ENCODE results near the gene PRKCB.

Gene PRKCB

DNA sequence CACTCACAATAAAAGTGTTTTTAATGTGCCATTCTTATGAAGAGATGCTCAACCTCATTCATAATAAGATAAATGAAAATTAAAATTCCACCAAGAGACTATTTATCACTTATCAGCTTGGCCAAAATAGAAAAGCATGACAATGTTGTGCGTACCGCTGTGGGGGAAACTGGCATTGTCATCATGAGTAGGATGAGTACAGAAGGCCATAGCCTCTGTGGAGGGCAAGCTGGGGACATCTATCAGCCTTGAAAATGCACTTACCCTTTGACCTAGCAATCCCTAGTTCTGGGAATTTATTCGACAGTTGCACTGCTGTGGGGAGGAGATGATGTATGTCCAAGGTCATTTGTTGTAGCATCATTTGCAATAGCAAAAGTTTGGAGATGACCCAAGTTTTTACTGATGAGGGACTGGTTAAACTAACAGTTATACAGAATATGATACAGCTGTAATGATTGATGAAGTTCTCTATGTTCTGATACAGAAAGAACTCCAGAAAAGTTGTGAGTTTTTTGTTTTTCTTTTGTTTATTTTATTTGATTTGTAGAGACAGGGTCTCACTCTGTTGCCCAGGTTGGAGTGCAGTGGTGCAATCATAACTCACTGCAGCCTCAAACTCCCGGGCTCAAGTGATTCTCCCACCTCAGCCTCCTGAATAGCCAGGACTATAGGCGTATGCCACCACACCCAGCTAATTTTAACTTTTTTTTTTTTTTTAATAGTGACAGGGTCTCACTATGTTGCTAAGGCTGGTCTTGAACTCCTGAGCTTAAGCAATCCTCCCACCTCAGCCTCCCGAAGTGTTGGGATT lies 13.7 kb upstream of the PRKCB start:
- Histone ChIP-seq H3K4me1 (ENCODE audit: control insufficient read depth in 1 of 2, insufficient read depth in 1 of 2, low read depth in 1 of 2, low read length in 1 of 2) (peaks cover 25% of the 10 kb centered on the region in 2 experiments), H3K4me3 (ENCODE audit: low read depth in 1 of 2, low read length in 1 of 2) (no peak overlapping the region), H3K27me3 (no peaks in the 10 kb centered on the region), H3K9me3 (no peaks in the 10 kb centered on the region), H3K27ac (no peak overlapping the region), H3K36me3 (no peaks in the 10 kb centered on the region)
- TF ChIP-seq, protein P1, sequence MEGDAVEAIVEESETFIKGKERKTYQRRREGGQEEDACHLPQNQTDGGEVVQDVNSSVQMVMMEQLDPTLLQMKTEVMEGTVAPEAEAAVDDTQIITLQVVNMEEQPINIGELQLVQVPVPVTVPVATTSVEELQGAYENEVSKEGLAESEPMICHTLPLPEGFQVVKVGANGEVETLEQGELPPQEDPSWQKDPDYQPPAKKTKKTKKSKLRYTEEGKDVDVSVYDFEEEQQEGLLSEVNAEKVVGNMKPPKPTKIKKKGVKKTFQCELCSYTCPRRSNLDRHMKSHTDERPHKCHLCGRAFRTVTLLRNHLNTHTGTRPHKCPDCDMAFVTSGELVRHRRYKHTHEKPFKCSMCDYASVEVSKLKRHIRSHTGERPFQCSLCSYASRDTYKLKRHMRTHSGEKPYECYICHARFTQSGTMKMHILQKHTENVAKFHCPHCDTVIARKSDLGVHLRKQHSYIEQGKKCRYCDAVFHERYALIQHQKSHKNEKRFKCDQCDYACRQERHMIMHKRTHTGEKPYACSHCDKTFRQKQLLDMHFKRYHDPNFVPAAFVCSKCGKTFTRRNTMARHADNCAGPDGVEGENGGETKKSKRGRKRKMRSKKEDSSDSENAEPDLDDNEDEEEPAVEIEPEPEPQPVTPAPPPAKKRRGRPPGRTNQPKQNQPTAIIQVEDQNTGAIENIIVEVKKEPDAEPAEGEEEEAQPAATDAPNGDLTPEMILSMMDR (IDR thresholded peaks at IDR 0.05): no peak

GRCh38 chr16:23823475-23824384 lies 12.1 kb upstream of the PRKCB start:
- TF ChIP-seq, protein P1 (IDR thresholded peaks at IDR 0.05): no peak
- peaks cover 38 to 42% of the 10 kb centered on the region in 2 experiments for H3K4me1 ChIP-seq (ENCODE audit: control insufficient read depth in 1 of 2, insufficient read depth in 1 of 2, low read depth in 1 of 2, low read length in 1 of 2)
- no peak overlapping the region for H3K4me3 ChIP-seq (ENCODE audit: low read depth in 1 of 2, low read length in 1 of 2)
- H3K27ac ChIP-seq: no peak overlapping the region
- no peaks in the 10 kb centered on the region for H3K36me3 ChIP-seq
- H3K27me3 ChIP-seq: no peaks in the 10 kb centered on the region
- no peaks in the 10 kb centered on the region for H3K9me3 ChIP-seq

DNA sequence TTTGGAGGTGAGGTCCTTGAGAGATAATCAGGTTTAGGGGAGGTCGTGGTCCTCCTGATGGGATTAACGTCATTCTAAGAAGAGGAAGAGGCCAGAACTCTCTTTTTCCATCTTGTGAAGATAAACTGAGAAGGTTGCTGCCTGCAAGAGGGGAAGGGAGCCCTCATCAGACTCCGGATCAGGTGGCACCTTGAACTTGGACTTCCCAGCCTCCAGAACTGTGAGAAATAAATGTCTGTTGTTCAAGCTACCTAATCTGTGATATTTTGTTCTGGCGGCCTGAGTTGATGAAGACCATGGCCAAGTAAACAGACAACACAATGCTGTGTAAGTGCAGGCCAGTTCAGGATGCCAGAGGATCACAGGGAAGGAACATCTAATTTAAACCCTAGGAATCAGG lies 10.9 kb upstream of the PRKCB start:
- Histone ChIP-seq H3K4me3 (ENCODE audit: low read depth in 1 of 2, low read length in 1 of 2) (no peak overlapping the region), H3K9me3 (no peaks in the 10 kb centered on the region), H3K4me1 (ENCODE audit: control insufficient read depth in 1 of 2, insufficient read depth in 1 of 2, low read depth in 1 of 2, low read length in 1 of 2) (peaks cover 38 to 44% of the 10 kb centered on the region in 2 experiments), H3K27ac (peak overlapping the region; percentile 84), H3K36me3 (no peaks in the 10 kb centered on the region), H3K27me3 (no peaks in the 10 kb centered on the region)
- TF ChIP-seq, protein P1 (IDR thresholded peaks at IDR 0.05): no peak

DNA sequence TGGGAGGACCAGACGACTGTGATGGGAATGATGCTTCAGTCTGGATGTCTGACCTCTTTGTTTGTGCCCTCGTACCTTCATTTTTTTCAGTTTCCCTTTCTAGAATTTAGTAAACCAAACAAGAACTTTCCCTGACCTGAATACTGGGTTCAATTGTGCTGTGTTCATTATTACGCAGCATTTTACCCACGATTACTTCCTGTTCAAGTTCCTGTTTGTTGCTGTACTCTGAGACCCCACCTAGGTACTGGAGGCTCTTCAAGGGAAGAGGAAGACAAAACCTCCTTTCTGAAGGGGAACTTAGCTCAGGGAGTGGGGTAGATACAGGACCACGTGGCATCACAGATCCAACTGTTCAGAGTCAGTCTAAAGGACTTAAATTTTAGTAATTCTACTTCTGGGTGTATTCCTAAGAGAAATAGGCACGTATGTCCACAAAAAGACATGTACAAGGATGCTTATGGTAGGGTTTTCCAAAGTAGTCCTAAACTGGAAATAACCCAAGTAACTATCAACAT lies 9.2 kb upstream of the PRKCB start:
- H3K4me1 ChIP-seq (ENCODE audit: control insufficient read depth in 1 of 2, insufficient read depth in 1 of 2, low read depth in 1 of 2, low read length in 1 of 2): peaks cover 38 to 44% of the 10 kb centered on the region in 2 experiments
- H3K4me3 ChIP-seq (ENCODE audit: low read depth in 1 of 2, low read length in 1 of 2): peak overlapping the region; percentile 36 to 43
- H3K27me3 ChIP-seq: no peaks in the 10 kb centered on the region
- H3K9me3 ChIP-seq: no peaks in the 10 kb centered on the region
- peak overlapping the region; percentile 84 for H3K27ac ChIP-seq
- TF ChIP-seq, protein P1 (IDR thresholded peaks at IDR 0.05): no peak
- no peaks in the 10 kb centered on the region for H3K36me3 ChIP-seq

GRCh38 chr16:23827057-23827456 lies 8.7 kb upstream of the PRKCB start:
- Histone ChIP-seq H3K36me3 (no peaks in the 10 kb centered on the region), H3K9me3 (no peaks in the 10 kb centered on the region), H3K27me3 (no peaks in the 10 kb centered on the region), H3K4me1 (ENCODE audit: control insufficient read depth in 1 of 2, insufficient read depth in 1 of 2, low read depth in 1 of 2, low read length in 1 of 2) (peaks cover 38 to 44% of the 10 kb centered on the region in 2 experiments), H3K27ac (peak overlapping the region; percentile 84), H3K4me3 (ENCODE audit: low read depth in 1 of 2, low read length in 1 of 2) (peak overlapping the region in 1 of 2 experiments; percentile 43)
- TF ChIP-seq, protein P1 (IDR thresholded peaks at IDR 0.05): no peak

Measured in neutrophil (primary cell).